ENCODE results near the gene SLC5A6. TPM values are rescaled to one million over a fixed set of nuclear protein-coding genes. Genes with fewer than 3 reads are reported as not detected.

Gene SLC5A6
- total and polyA plus RNA-seq, 2 of the 4 experiments (the other 2 are of a cell fraction), result 28.8 to 34.2 TPM

GRCh38 chr2:27240406-27240805 lies 28.3 kb upstream of the SLC5A6 start:
- Histone ChIP-seq H3K4ac (ENCODE audit: low read depth, low read length) (no peak overlapping the region), H2BK5ac (ENCODE audit: low read depth, low read length, poor library complexity, severe bottlenecking) (no peak overlapping the region), H3K9me1 (ENCODE audit: insufficient read depth, low read length) (no peaks in the 10 kb centered on the region), H4K5ac (ENCODE audit: low read depth, low read length) (no peak overlapping the region), H3K79me1 (ENCODE audit: low read depth in 1 of 2, low read length in 2 of 2) (no peaks in the 10 kb centered on the region), H4K20me1 (ENCODE audit: insufficient read depth, low read length) (no peaks in the 10 kb centered on the region; the same call in 1 of the 2 replicates), H3K23ac (ENCODE audit: low read depth, low read length) (no peak overlapping the region), H3K18ac (ENCODE audit: low read depth, low read length) (no peak overlapping the region), H2BK15ac (ENCODE audit: low read depth, low read length) (no peak overlapping the region), H3K4me1 (ENCODE audit: control insufficient read depth, insufficient read depth, low read length) (no peaks in the 10 kb centered on the region), H3K14ac (replicated peaks; ENCODE audit: low read depth, low read length) (no peak overlapping the region), H3K27me3 (ENCODE audit: control insufficient read depth, insufficient read depth, low read length) (no peaks in the 10 kb centered on the region), H3K56ac (ENCODE audit: extremely low read depth, insufficient read depth, low read length) (no peak overlapping the region), H2BK120ac (ENCODE audit: low read depth, low read length) (no peak overlapping the region), H2AK5ac (ENCODE audit: low read depth, low read length) (no peak overlapping the region), H3K27ac (ENCODE audit: insufficient read depth, low read length) (no peak overlapping the region), H3K9ac (ENCODE audit: low read depth, low read length) (no peak overlapping the region), H4K91ac (ENCODE audit: insufficient read depth, low read depth, low read length) (no peak overlapping the region), H2AFZ (replicated peaks; ENCODE audit: low read length, poor library complexity) (no peak overlapping the region), H3K4me3 (ENCODE audit: insufficient read depth, low read depth, low read length) (no peak overlapping the region), H2AK9ac (replicated peaks; ENCODE audit: low read depth, low read length, poor library complexity) (no peak overlapping the region), H3K36me3 (ENCODE audit: control insufficient read depth, insufficient read depth, low read length) (peaks cover 81% of the 10 kb centered on the region), H3K9me3 (ENCODE audit: control insufficient read depth, insufficient read depth, low read length) (no peaks in the 10 kb centered on the region), H4K8ac (ENCODE audit: low read depth in 2 of 2, low read length in 2 of 2) (no peak overlapping the region), H3K4me2 (ENCODE audit: low read depth, low read length) (no peak overlapping the region), H2BK20ac (ENCODE audit: low read depth, low read length) (no peak overlapping the region)
- TF ChIP-seq MXI1 (IDR thresholded peaks at IDR 0.05; ENCODE audit: borderline replicate concordance, low read depth, low read length), result no peak
- no peak for TF ChIP-seq BHLHE40 (IDR thresholded peaks at IDR 0.05; ENCODE audit: low read depth, low read length)
- TF ChIP-seq MAZ (IDR thresholded peaks at IDR 0.05; ENCODE audit: borderline replicate concordance, low read depth, low read length), result no peak
- TF ChIP-seq RFX5 (IDR thresholded peaks at IDR 0.05; ENCODE audit: low read depth, low read length), result no peak
- no peak for TF ChIP-seq POLR2A (IDR thresholded peaks at IDR 0.05; ENCODE audit: low read depth, low read length)
- TF ChIP-seq MAFK (IDR thresholded peaks at IDR 0.05; ENCODE audit: low read depth, low read length), result no peak
- TF ChIP-seq FOS (IDR thresholded peaks at IDR 0.05; ENCODE audit: low read depth, low read length), result no peak
- no peak for TF ChIP-seq CTCF (conservative IDR thresholded peaks at IDR 0.05; ENCODE audit: low read depth, low read length)
- no peak for TF ChIP-seq USF2 (IDR thresholded peaks at IDR 0.05; ENCODE audit: low read depth, low read length)
- TF ChIP-seq ELK1 (IDR thresholded peaks at IDR 0.05; ENCODE audit: borderline replicate concordance, low read depth, low read length), result no peak
- no peak for TF ChIP-seq RCOR1 (IDR thresholded peaks at IDR 0.05; ENCODE audit: insufficient replicate concordance, low read length)
- TF ChIP-seq CEBPB (IDR thresholded peaks at IDR 0.05; ENCODE audit: low read depth, low read length), result no peak
- no peak for TF ChIP-seq NFE2L2 (IDR thresholded peaks at IDR 0.05; ENCODE audit: low read depth, low read length)
- no peak for TF ChIP-seq CHD1 (IDR thresholded peaks at IDR 0.05; ENCODE audit: low read depth, low read length)
- no peak for TF ChIP-seq RAD21 (IDR thresholded peaks at IDR 0.05; ENCODE audit: low read length)
- ChIA-PET POLR2A (ENCODE audit: unreplicated experiment) (no interaction called here), CTCF (no interaction called here)
- no CpG with 5 or more reads among the region's 9 CpGs for WGBS, 2 experiments (ENCODE audit: extremely low coverage in 2 of 2, insufficient read length in 1 of 2)
- intact Hi-C loops (cut with micrococcal nuclease) (no loop called here), in situ Hi-C loops (cut with MboI; ENCODE audit: low sequenced_read_pairs) (no loop called here), dilution Hi-C loops (cut with HindIII; ENCODE audit: low sequenced_read_pairs, unreplicated experiment) (no loop called here)
- no TSS peak for BruUV-seq (replicated peaks)
- no peak for DNase-seq
- no peak for ATAC-seq (ENCODE audit: low read depth)

All from IMR-90 (cell line).